ENCODE data around the gene PPP1R10. TPM values are rescaled to one million over a fixed set of nuclear protein-coding genes. Genes with fewer than 3 reads are reported as not detected.
"Not testable (repeated sequence)": the region's sequence is repeated elsewhere in the genome, so short reads cannot be mapped to it uniquely, and the experiment has no call there.

Gene PPP1R10
- total RNA-seq, 4 donors from 2014 or later: 49.1 to 72.2 (median 57.0) TPM

DNA sequence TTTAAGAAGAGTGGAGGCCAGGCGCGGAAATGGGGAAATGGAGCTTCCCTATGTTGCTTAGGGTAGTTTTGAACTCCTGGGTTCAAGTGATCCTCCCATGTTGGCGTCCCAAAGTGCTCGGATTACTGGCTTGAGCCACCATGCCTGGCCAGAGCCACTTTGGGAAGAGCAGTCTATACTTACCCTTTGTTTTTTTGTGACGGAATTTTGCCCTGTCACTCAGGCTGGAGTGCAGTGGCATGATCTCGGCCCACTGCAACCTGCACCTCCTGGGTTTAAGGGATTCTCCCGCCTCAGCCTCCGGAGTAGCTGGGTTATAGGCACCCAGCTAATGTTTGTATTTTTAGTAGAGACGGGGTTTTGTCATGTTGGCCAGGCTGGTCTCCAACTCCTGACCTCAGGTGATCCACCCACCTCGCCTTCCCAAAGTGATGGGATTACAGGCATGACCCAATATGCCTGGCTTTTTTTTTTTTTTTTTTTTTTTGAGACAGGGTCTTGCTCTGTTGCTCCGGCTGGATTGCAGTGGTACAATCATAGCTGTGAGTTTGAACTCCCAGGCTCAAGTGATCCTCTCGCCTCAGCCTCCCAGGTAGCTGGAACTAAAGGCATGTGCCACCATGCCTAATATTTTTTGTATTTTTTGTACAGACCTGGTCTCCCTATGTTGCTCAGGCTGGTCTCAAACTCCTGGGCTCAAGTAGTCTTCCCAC lies 18.0 kb downstream of the PPP1R10 start:
- H3K9me3 ChIP-seq: no peaks in the 10 kb centered on the region
- no peaks in the 10 kb centered on the region for H3K27me3 ChIP-seq
- intact Hi-C loops (cut with DNase I): no loop called here
- peaks cover 31 to 44% of the 10 kb centered on the region in 2 donors for H3K36me3 ChIP-seq
- no peak overlapping the region for H3K4me3 ChIP-seq (replicated peaks in 1 of 3)
- TF ChIP-seq POLR2A (IDR thresholded peaks at IDR 0.05) (no peak), CTCF (IDR thresholded peaks at IDR 0.05) (no peak)
- WGBS, 2 donors: 79 to 84% methylated on average over 11 to 12 of the region's 12 CpGs
- no peak overlapping the region for H3K27ac ChIP-seq
- peaks cover 4 to 9% of the 10 kb centered on the region in 2 donors for H3K4me1 ChIP-seq
- no peak for DNase-seq

- H3K9me3 ChIP-seq; intact Hi-C loops (cut with DNase I); H3K4me1 ChIP-seq; H3K4me3 ChIP-seq (replicated peaks in 1 of 3); H3K27me3 ChIP-seq: not testable (repeated sequence)
- peak overlapping the region in 1 of 3 donors; percentile 17 for H3K27ac ChIP-seq
- H3K36me3 ChIP-seq: peaks cover 15 to 31% of the 10 kb centered on the region in 2 donors
- 70 to 72% methylated on average over 15 of the region's 15 CpGs for WGBS, 2 donors
- TF ChIP-seq CTCF (IDR thresholded peaks at IDR 0.05): peak; percentile 71 to 86 (median 76)
- peak; percentile 81 to 89 for DNase-seq
Measured at GRCh38 chr6:30597315-30598144, 19.5 kb downstream of the PPP1R10 start.

GRCh38 chr6:30592287-30592686 lies 24.8 kb downstream of the PPP1R10 start:
- no peaks in the 10 kb centered on the region for H3K27me3 ChIP-seq
- H3K4me3 ChIP-seq (replicated peaks in 1 of 3): no peak overlapping the region
- intact Hi-C loops (cut with DNase I): no loop called here
- TF ChIP-seq CTCF (IDR thresholded peaks at IDR 0.05) (no peak), POLR2A (IDR thresholded peaks at IDR 0.05) (no peak)
- H3K4me1 ChIP-seq: peaks cover 6 to 7% of the 10 kb centered on the region in 2 donors
- H3K27ac ChIP-seq: peak overlapping the region in 1 of 3 donors; percentile 73
- WGBS, 2 donors: 93 to 96% methylated on average over 1 of the region's 1 CpG
- no peak for DNase-seq
- no peaks in the 10 kb centered on the region for H3K9me3 ChIP-seq
- H3K36me3 ChIP-seq: peaks cover 29 to 50% of the 10 kb centered on the region in 2 donors

DNA sequence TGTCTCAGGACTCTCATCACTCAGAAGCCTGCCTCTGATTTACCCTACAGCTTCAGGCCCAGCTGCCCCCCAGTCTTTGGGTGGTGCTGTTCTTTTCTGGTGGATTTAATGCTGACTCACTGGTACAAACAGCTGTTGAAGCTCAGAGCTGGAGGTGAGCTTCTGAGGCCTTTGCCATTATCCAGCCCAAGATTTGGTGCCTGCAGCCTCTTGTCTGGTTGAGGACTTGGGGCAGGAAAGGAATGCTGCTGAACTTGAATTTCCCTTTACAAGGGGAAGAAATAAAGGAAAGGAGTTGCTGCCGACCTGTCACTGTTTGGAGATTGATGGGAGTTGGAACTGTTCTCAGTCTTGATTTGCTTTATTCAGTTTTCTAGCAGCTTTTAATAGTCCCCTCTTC lies 26.0 kb downstream of the PPP1R10 start:
- no peaks in the 10 kb centered on the region for H3K9me3 ChIP-seq
- intact Hi-C loops (cut with DNase I): no loop called here
- H3K4me3 ChIP-seq (replicated peaks in 1 of 3): no peak overlapping the region
- H3K36me3 ChIP-seq: peaks cover 41 to 63% of the 10 kb centered on the region in 2 donors
- DNase-seq: peak; percentile 54 to 68
- no peak for TF ChIP-seq CTCF (IDR thresholded peaks at IDR 0.05)
- no peaks in the 10 kb centered on the region for H3K27me3 ChIP-seq
- H3K4me1 ChIP-seq: peaks cover 6 to 7% of the 10 kb centered on the region in 2 donors
- 10 to 32% methylated on average over 1 of the region's 1 CpG for WGBS, 2 donors
- H3K27ac ChIP-seq: peak overlapping the region; percentile 36 to 73 (median 42)

DNA sequence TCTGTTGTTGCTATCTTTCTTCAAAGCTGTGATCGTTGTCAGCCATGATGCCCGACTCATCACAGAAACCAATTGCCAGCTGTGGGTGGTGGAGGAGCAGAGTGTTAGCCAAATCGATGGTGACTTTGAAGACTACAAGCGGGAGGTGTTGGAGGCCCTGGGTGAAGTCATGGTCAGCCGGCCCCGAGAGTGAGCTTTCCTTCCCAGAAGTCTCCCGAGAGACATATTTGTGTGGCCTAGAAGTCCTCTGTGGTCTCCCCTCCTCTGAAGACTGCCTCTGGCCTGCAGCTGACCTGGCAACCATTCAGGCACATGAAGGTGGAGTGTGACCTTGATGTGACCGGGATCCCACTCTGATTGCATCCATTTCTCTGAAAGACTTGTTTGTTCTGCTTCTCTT lies 26.5 kb downstream of the PPP1R10 start:
- TF ChIP-seq CTCF (IDR thresholded peaks at IDR 0.05): no peak
- TF ChIP-seq POLR2A (IDR thresholded peaks at IDR 0.05): no peak
- DNase-seq: no peak
- Histone ChIP-seq H3K9me3 (no peaks in the 10 kb centered on the region), H3K4me1 (peaks cover 6 to 7% of the 10 kb centered on the region in 2 donors), H3K4me3 (replicated peaks in 1 of 3) (no peak overlapping the region), H3K27me3 (no peaks in the 10 kb centered on the region), H3K27ac (peak overlapping the region; percentile 36 to 73 (median 42)), H3K36me3 (peaks cover 46 to 68% of the 10 kb centered on the region in 2 donors)
- intact Hi-C loops (cut with DNase I): no loop called here
- 73 to 81% methylated on average over 7 to 8 of the region's 8 CpGs for WGBS, 2 donors

Data from thyroid gland (tissue), 4 donors.